Kasumi-1 (cell line): ENCODE results near the gene ZNF699.
"Not testable (repeated sequence)": the region's sequence is repeated elsewhere in the genome, so short reads cannot be mapped to it uniquely, and the experiment has no call there.

Experiments used
- DNase-seq, 2 experiments: peaks; one replicate each; lab custom pipeline; 2025; lab: John Stamatoyannopoulos, UW

The ZNF699 gene

GRCh38 chr19:9309139-9309973 is at the start of gene ZNF699:
Gene ZNF699, minus strand, starts transcription at chr19:9309838. Its CDS starts 4,719 bp downstream, at chr19:9305119.
- DNase-seq: peak; percentile 97 to 98

- DNase-seq: no peak
Observed at GRCh38 chr19:9354651-9355050, 45.0 kb upstream of the ZNF699 start.

GRCh38 chr19:9353011-9353410 is 43.4 kb upstream of the ZNF699 start:
- DNase-seq: no peak

GRCh38 chr19:9352505-9352904 is 42.9 kb upstream of the ZNF699 start:
- no peak for DNase-seq

- DNase-seq: no peak
Observed at GRCh38 chr19:9348671-9349070, 39.0 kb upstream of the ZNF699 start.

- DNase-seq: no peak
Observed at GRCh38 chr19:9348253-9348652, 38.6 kb upstream of the ZNF699 start.

GRCh38 chr19:9345005-9345404 is 35.4 kb upstream of the ZNF699 start:
- DNase-seq: no peak

GRCh38 chr19:9342610-9343304 is 33.1 kb upstream of the ZNF699 start:
- no peak for DNase-seq

GRCh38 chr19:9329999-9330398 is 20.4 kb upstream of the ZNF699 start:
- DNase-seq: no peak

- DNase-seq: no peak
Observed at GRCh38 chr19:9324584-9324962, 14.9 kb upstream of the ZNF699 start.

- DNase-seq: peak; percentile 93 to 94
Observed at GRCh38 chr19:9323919-9324583, 14.4 kb upstream of the ZNF699 start, which contains the start of gene ZNF559. Gene ZNF559, plus strand, starts transcription at chr19:9324179. Its CDS starts 14,371 bp downstream, at chr19:9338550.

- DNase-seq: peak; percentile 78 to 81
Observed at GRCh38 chr19:9323557-9323918, 13.9 kb upstream of the ZNF699 start.

- DNase-seq: not testable (repeated sequence)
Observed at GRCh38 chr19:9322201-9322600, 12.6 kb upstream of the ZNF699 start.

GRCh38 chr19:9321756-9322155 is 12.1 kb upstream of the ZNF699 start:
- not testable (repeated sequence) for DNase-seq

GRCh38 chr19:9321338-9321737 is 11.7 kb upstream of the ZNF699 start:
- no peak for DNase-seq

- DNase-seq: no peak
Observed at GRCh38 chr19:9313756-9314155, 4.1 kb upstream of the ZNF699 start.

- peak; percentile 94 to 98 for DNase-seq
Observed at GRCh38 chr19:9309974-9310446, 372 bp upstream of the ZNF699 start.

GRCh38 chr19:9308091-9308770 is 1.4 kb downstream of the ZNF699 start:
- no peak for DNase-seq

- DNase-seq: no peak
Observed at GRCh38 chr19:9306443-9306842, 3.2 kb downstream of the ZNF699 start.

GRCh38 chr19:9296336-9296735 is 13.3 kb downstream of the ZNF699 start:
- no peak for DNase-seq

- no peak for DNase-seq
Observed at GRCh38 chr19:9295411-9295849, 14.2 kb downstream of the ZNF699 start.
